Hematopoietic multipotent progenitor cell treated with erythropoietin and hydrocortisone succinate and interleukin-3 and kit ligand, for 15 days (in vitro differentiated cells): Measurements from ENCODE around the gene CERS2.
A peak's percentile ranks its signal among the peaks of the same experiment; 100 is the strongest.

ENCODE experiments used
- DNase-seq: peaks from one replicate; pipeline ENCODE4 v3.0.0-alpha.2; 2015; ENCODE audit warnings: low spot score

Gene CERS2

GRCh38 chr1:150997949-150998348 lies 23.3 kb upstream of the CERS2 start:
- no peak for DNase-seq

- no peak for DNase-seq
Measured at GRCh38 chr1:150997126-150997872, 22.7 kb upstream of the CERS2 start.

DNA sequence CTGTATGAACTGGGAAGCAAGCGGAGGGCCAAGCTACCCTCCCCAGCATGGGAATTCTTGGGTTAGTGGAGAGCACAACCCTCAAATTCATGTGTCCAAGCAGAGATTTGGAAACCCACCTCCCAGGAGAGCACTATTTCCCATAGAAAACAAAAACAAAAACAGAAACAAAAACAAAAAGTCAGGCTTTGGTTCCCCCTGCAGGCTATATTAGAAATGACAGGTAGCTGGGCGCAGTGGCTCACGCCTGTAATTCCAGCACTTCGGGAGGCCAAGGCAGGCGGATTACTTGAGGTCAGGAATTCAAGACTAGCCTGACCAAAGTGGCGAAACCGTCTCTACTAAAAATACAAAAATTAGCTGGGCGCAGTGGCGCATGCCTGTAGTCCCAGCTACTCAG lies 21.3 kb upstream of the CERS2 start:
- DNase-seq: peak; percentile 66

DNA sequence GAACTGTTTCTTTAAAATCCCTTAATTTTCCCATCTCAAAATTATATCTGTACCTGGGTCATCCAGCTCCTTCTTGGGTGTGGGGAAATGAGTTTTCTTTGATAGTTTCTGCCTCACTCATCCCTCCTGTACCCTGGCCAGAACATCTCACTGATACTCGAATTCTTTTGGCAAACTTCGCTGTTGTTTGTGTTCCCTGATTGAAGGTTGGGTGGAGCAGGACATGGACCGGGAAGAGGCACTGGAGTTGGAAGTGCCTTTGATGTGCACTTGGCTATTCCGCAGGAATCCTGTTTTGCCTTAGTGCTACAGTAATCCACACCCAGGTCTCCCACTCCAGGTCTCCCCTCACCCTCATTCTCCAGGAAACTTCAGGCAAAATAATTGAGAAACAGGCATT lies 20.8 kb upstream of the CERS2 start:
- DNase-seq: no peak

GRCh38 chr1:150994248-150994647 lies 19.6 kb upstream of the CERS2 start:
- DNase-seq: no peak

DNA sequence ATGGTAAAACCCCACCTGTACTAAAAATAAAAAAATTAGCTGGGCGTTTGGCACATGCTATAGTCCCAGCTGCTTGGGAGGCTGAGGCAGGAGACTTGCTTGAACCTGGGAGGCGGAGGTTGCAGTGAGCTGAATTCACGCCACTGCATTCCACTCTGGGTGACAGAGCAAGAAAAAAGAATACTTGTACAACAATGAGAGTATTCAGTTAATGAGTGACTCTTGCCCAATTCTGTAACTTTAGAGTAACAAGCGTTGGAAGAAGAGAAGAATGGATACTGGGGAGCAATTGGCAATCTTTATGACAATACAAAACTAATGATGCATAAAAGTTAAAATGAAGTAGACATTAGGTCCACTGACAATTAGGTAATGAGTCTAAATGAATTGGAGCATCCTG lies 18.0 kb upstream of the CERS2 start:
- no peak for DNase-seq

DNA sequence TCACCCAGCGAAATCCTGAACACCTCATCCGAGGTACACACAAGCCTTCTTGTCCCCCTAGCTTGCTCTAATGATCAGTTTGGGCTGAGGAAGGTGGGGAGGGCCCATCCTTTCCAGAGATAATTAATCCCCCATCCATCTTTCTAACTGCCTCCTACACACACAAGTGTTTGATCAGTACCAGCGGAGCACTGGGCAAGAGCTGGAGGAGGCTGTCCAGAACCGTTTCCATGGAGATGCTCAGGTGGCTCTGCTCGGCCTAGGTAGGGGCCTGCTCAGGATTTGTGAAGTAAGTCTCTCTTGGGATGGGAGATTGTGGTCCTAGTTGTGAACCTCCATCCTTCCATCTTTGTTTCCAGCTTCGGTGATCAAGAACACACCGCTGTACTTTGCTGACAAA lies 13.3 kb upstream of the CERS2 start:
- DNase-seq: no peak

- DNase-seq: no peak
Measured at GRCh38 chr1:150985179-150985825, 10.7 kb upstream of the CERS2 start.

GRCh38 chr1:150981805-150982712 lies 7.4 kb upstream of the CERS2 start, which contains the start of gene ANXA9:
Gene ANXA9, plus strand, starts transcription at chr1:150982292. Its CDS starts 814 bp downstream, at chr1:150983106.
- no peak for DNase-seq

DNA sequence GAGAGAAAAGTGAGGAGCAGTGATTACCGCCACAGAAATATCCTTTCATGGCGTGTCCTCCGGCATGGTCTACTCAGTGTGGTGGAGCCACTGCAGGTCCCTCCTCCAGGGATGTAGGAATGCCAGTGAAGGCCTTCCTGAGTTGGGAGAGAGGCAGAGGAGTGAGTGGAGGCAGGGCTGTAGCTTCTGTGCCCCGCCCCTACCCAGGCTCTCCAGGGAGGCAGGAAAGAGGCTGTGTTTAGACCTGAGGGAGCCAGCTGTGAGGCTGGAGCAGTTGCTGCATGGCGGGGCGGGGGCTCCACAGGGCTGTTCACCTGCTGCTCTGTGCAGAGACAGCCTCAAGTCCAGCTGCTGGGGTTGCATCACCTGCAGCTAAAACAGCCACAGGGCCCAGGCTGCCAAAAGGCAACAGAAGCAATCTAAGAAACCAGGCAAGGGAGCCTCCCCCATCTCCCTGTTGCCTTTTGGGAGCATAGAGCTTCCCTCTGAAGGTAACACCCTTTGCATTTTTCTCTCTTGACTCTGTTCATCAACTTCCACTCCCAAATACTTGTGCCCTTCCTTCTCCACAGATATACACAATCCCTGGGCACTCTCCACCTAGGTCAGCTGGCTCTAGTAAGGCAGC lies 6.7 kb upstream of the CERS2 start:
- DNase-seq: no peak

DNA sequence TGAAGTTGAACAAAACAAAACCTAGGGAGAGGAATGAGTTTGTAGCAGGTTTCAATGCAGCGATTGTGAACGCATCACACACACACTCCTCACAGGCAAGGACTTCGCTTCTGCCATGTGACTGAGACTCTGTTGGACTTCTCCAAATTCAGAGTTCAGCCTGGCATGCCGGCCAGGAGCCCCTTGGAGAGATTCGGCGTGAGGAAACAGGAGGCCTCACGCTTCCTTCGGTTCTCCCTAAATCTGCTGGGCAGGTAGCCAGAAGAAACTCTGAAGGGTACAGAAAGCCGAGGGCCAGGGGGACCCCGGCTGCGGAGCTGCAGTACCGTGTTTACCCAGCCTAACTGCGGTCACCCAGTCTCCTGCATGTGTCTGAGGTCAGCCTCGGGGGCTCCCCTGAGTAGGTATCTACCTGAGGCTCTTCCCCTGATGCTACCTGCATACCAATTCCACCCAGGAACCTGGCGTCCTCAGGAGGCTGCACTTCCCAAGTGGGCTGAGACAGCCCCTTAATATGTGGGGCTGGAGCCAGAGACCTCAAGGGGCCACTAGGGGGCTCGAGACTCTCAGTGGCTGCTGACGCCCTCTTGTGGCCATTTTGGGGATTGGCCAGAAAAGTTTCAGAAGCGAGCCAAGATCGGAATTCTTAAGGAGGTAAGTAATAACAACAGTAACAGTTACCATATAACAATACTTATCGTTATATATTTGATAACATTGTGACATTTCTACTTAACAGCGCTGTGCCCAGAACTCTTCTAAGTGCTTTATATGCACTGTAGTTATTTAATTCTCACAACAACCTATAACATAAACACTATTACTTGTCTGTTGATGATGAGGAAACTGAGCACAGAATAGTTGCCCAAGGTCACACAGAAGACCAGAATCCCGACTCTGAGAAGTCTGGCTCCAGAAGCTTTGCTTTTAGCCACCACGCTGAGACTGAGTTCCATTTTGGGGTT lies 4.7 kb upstream of the CERS2 start:
- peak; percentile 95 for DNase-seq

DNA sequence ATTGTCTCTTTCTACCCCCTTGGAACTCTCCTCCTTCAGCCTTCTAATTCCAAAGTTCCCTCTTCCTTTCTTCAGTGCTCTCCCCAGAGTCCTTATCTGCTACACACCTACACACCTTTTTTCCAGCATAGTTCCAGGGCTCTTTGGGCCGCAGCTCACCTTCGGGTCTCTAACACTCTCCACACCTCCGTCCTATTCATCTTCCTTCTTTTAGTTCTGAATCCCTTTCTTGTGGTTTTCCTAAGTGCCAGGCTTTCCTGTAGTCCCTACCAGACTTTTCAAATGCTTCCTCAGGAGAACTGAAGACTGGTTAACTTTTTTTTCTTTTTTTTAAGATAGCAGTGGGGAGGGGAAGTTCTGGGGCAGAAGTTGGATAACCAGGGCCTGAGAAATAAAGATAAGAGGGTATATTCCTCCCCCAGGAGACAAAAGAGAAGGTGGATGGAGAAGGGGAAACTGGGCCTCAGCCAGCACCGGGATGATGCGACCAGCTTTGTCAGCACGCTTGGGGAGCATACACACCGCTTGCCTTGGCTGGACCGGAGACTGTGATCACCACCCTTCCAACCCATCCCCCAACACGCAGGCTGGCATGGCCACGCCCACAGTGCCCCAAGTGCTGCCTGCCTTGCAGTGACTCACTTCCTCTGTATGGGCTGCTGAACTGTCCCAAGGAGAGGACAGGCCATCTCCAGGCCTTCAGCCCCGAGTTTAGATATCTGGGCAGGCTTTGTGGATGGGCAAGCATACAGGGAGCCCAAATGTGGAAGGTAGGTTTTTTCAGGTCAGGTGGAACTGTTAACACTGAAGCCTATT lies 2.5 kb upstream of the CERS2 start:
- DNase-seq: peak; percentile 94

DNA sequence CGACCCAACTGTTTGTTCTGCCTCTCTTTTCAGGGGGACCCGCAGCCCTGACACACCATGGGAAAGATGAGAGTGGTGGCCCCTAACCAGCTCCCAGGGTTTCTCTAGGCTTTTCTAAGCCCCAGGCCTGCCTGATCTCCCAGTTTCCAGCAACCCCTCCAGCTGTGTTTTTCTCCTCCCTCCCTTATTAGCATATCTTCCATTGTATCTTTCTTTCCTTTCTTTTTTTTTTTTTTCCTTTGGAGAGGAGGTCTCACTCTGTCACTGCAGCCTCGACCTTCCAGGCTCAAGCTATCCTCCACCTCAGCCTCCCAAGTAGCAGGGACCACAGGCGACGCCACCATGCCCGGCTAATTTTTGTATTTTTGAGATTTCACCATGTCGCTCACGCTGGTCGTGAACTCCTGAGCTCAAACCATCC lies 1.8 kb upstream of the CERS2 start:
- no peak for DNase-seq

GRCh38 chr1:150973836-150974579 lies 627 bp downstream of the CERS2 start:
- peak; percentile 42 for DNase-seq

GRCh38 chr1:150973258-150973835 lies 1.3 kb downstream of the CERS2 start:
- peak; percentile 15 for DNase-seq

- no peak for DNase-seq
Measured at GRCh38 chr1:150972417-150972940, 2.2 kb downstream of the CERS2 start.

DNA sequence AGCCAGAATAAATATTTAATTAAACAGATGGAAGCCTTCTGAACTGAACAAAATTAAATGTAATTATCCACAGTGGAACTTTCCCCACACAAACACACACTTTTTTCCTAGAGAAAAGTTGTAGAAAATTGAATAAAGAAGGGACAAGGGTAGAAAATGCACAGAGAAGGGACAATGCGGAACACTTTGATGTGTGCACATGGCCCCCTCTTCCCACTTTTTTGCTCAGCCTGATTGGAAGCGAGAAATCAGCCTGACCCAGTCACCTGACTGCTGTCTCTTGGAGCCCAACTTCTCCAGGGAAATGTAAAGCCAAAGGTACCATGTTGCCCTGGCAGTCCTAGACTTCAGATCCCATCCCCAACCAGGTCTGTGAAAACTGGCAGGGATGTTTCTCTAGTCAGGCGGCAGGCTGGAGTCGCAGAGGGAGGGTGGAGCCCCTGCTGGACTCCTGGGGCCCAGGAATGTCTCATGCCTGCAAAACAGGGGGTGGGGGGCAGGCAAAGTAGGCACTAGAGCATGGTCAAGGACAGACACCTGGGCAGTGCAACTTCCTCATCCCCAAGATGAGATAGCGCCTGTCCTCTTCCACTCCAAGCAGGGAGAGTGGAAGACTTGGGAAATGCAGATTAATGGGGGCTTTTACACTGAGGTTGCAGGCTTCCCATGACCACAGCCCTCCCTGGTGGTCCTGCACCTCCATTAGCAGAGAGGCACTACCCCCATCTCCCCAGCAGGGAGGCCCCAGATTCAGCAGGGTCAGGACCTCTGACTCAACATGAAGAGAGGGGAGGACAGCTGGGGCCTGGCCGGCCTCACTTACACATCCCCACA lies 2.8 kb downstream of the CERS2 start:
- DNase-seq: no peak
